Measurements from ENCODE around the gene GRIP2.

Gene GRIP2

DNA sequence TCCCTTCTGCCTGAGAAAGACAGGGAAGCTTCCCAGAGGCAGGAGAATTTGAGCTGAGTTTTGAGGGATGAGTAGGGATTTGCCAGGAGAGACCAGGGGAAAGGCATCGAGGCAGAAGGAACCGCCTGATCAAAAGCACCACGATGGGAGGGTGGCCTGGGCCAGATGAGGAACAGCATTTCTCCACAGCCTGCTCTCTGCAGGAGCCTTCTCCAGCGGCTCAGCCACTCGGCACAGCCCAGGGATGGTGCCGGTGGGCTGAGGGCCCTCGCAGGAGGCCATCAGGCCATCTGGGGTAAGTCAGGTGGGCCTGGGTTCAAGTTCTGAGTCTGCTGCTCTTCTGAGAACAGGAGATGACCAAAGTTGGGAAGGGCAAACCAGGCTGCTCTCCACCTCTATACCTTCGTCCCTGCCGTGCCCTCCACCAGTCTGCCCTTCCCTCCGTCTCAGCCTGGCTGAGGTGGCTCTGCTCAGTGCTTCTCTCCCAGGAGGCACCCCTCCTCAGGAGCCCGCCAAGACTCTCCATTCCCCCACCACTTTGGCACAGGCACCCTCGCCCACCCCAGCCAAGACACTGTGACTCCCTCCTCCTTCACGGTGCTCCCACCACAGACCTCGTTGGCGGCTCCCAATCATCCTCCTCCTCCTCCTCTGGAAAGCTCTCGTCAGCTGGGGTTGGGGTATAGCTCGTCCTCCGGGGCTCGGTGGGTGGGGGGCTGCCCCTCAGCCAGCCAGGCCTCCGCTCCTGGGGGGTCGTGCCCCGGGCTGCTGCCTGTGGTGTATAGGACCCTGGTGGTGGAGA is 34.9 kb downstream of the GRIP2 start:
- DNase-seq, result no peak

DNA sequence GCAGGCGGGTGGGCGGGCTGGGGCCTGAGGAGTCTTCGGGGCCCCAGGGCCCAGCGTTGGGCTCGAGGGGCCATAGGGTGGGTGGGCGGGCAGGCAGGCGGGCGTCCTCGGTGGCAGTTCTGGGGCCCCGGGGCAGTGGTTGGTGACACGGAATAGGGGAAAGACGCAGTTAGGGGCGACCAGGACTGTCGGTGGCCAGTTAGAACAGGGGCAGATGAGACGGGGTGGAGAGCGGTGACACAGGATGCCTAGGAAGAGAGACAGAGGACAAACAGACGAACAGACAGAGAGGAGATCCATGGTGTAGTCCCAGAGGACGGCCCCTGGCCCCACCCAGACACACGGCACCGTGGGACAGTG is 36.5 kb downstream of the GRIP2 start:
- no peak for DNase-seq

DNA sequence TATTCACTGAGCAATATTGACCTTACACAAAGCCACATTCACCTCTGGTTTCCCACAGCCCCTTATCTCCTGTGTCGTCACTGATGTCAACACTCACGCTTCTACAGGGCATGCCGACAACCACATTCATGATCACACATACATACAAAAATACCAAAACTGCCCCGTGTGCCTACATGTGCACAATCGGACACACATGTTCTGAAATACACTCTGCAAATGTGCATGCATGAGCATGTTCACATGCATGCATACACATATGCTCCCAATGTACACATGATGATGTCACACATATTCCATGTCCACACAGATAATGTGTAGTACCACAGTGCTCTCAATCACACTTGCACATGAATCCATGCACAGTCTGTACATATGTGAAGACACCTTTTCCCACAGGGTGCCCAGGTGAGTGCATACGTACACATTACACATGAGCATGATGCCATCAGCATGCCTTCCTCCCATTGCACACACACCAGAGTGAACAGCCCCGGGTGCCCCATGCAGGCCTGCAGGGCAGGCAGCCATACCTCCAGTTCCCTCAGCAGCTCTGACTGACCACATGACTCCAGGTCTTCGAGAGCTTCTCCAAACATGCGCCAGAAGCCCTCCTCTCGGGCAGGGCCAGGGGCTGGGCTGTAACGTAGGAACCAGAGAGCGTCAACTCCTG is 37.0 kb downstream of the GRIP2 start:
- no peak for DNase-seq

DNA sequence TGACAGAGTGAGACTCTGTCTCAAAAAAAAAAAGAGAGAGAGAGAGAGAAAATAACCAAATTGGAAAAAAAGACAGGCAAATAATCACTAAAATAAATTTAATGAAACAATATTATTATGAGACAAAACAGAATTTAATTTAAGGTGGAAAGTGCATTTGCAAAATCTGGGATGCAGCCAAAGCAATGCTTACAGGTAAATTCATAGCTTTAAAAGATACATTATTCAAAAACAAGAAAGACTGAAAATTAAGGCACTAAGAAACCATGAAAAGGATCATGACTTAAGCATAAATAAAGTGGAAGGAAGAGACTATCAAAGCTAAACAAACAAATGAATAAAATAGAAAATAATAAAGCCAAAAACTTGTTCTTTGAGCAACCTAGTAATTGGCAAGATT is 37.7 kb downstream of the GRIP2 start:
- DNase-seq, result no peak

DNA sequence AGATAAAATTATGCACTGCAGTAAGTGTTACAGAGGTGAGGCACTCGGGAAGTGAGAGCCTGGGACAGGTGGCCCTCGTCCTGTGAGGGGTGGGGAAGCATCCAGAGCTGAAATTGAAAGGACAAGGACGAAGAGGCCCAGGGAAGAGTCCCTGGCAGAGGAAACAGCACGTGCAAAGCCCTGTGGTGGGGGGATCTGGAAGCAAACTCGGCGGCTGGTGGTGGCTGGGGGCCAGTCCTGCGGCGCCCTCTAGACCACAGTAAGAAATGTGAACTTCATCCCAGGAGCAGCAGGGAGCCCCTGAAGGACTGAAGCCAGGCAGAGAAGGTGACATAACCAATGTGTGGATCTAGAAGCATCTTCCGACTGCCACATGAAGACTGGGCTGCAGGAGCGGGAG is 42.8 kb downstream of the GRIP2 start:
- no peak for DNase-seq

DNA sequence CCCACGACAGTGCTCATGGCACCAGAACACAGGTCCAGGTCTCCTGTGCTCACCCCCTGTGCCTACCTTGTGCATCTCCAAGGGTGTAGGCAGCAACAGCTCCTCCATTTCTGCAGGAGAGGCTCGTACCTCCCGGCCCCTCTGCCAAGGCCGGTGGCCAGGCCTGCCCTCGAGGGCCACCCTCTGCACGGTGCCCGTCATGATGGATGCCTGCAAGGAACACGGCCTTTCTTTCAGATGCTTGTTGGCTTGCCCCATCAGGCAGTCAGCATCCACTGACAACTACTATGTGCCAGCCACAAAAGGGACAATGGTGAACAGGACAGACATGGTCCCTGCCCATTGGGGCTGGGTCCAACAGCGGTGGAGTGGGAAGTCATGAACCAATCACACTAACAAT is 43.8 kb downstream of the GRIP2 start:
- no peak for DNase-seq

DNA sequence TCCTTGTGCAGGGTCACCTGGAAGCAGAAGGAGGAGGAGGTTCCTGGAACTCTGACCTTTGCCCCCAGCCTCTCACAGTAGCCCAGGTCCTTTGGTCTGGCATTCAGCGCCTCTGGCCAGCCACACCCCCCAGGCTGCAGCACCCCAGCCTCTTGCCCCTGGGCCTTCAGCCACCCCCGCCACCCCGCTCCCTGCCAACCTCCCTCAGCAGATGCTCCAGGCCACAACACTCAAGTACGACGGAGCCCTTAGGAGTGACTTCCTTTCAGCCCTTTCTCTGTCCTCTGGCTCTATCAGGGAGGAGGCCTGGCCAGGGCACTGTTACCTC is 45.2 kb downstream of the GRIP2 start:
- DNase-seq, result no peak

DNA sequence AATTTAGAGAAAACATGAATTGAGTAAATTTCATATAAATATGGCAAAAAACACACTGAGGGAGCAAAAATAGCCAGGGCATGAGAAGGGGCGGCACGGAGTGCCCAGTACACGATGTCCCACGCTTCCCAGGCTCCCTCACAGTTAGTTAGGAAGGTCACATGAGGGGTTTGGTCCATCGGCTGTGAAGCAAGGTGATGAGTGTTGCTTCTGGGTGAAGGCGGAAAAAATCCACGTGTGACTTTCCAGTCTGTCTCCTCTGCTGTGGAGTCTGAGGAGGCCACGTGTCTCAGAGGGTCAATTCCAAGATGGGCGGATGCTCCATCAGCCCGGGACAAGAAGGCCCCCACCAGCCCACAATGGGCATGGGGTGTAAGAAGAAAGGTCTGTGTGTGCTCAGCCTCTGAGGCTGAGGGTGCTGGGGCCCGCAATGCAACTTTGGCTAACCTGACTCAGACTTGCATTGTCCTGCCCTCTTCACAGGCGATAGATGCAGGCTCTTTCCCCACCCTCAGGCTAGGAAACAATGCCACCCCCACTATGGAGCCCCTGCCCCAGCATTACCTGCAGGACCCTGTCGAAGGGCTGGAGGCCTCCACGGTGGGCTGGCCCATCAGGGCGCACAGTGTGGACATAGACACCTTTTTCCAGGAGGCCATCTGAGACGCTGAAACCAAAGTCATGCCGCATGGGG is 45.7 kb downstream of the GRIP2 start:
- no peak for DNase-seq

DNA sequence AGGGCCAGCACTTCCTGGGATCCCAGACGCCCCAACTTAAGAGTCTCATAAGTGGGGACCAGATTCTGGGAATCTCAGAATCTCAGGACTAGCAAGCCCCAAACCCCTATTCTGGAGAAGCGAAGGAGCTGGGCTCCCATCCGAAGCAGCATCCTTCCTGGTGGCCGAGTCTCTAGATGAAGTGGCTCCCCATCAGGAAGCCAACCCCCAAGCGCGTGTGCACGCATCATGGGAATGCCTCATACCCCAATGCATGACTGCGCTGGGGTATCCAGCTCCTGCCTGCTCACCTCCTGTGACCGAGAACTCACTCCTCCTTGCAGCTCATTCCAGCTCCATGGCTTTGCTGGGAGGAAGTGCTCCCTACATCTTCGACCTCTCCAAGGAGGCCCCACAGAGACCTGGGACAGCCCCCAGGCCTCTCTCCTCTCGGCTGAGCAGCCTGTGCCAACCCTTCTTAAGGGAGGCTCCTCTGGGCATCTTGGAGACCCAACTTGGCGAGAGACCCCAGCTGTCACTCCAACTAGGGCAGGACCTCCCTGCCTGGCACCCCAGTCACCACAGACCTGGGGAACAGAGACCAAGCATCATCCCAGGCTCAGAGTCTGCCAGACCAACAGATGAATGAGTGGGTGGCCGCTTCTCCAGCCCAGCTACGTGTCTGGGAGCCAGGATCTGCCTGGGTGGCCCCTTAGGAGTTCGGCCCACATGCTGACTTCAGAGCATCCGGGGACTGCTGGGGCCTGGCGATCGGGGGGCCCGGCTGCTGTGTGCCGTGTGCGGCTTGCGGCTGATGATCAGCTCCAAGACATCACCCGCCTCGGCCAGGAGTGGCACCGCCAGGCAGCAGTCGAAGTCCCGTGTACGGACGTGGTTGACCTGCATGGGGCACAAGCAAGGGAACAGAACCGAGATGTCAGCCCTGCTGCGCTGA is 46.9 kb downstream of the GRIP2 start:
- no peak for DNase-seq

DNA sequence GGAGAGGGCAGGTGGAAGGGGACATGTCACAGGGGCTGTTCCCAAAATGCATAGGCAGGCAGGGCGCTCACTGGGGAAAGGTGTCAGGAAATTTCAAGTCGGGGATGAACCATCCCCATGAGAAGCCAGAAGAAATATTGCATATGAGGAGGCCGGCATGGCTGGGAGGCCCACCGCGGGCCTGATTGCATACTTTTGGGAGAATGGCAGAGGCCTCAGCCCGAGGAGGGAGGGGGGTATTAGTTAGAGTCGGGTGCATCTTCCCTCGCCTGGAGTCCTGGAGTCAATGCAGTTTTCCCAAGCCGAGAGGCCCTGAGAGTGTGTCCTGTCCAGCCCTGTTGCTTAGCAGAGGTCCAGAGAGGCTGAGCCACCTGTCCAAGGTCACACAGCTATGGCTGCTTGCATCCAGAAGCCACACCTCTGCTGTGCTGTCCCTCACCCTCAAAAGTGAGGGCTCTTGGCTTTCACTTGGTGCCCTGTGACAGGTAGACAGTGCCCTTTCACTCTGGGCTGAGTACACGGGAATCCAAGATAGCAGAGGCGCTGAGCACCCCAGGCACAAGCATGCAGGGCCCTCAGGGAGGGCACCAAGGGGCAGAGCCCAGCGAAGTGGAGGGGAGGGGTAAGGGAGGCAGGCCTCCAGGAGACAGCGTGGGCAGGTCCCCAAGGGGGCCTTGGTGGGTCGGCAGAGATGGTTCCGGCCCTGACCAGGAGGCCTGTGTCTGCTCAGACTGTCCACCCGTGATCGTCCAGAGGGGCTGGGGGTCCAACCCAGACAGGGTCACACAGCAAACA is 48.5 kb downstream of the GRIP2 start:
- no peak for DNase-seq

DNA sequence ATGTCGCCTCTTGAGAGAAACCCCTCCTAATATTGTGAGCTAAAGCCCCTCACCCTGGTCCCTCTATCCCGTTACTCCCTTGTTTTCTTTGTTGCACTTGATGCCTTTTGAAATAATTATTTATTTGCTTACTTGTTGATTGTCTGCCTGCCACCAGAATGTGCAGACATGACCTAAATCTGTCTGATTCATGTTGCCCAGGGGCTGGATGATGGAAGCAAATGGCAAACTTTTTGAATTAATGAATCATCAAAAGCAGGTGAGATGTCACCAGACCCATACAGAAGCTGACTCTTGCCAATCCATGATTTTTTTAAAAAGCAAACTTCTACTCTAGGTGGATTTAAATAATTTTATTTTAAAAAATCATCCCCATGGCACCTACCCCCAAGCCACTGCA is 49.3 kb downstream of the GRIP2 start:
- DNase-seq, result no peak

DNA sequence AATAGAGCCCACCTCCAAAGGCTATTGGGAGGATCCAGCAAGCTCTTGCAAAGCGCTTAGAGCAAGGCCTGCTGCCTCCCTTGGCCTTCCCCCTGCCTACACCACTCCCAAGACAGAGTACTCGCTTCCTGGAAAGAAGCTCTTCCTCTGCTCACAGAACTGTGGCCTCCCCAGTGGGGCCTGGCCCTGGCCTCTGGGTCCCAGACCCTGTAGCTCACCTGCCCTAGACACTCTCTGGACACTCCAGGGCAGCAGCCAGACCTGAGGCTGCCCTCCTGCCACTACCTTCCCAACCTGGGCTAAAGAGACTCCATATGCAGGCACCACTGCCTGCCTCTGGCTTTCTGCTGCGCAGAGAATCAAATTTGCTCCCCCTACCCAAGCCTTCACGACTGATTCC is 49.9 kb downstream of the GRIP2 start:
- no peak for DNase-seq

DNA sequence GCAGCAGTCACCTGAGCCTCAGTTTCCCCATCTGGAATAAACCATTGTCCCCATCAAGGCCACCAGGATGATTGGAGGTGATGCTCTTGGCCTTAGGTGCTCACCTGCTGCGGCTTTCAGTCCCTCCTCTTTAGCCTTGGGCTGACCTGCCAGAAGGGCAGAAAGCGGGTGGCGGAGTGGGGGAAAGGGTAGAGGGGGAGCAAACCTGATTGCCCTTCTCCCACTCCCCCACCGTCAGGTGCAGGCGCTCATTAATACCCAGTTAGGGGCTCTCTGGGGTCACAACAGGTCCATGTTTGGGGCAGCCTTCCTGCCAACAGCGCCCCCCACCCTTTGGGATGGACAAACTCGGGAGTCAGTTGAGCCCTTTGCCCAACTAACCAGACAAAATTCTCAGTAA is 50.5 kb downstream of the GRIP2 start:
- DNase-seq, result no peak

DNA sequence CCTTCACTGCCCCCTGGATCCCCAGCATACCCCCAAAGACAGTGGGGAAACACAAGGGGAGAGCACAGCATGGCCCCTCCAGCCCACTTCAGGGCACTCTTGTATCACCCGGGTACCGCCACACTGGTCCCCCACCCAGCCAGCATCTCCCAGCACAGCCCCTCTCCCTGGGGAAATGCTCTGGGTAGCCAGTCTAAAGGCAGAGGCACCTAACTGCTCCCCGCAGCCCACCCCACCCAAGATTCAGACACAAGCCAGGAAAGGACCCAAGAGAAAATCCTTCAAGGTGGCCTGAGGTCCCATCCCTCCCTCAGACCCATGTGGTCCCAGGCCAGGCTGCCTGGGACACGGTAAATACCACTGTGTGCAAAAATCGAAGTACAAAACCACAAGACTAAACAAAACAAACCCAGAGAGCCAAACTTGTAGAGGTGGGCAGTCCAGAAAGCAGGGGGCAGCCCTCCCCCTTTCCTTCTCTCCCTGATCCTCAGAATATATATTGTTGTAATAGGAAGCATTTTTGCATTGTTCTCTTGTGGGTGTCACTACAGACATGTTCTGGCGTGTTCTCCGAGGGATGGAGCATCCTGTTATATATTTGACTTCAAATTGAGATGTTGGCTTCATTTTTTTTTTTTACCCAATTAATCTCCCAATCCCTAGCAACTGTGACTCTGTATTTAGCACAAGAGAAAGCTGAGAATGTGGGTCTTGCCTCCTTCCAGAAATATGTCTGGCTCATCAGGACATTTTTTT is 51.7 kb downstream of the GRIP2 start:
- no peak for DNase-seq

DNA sequence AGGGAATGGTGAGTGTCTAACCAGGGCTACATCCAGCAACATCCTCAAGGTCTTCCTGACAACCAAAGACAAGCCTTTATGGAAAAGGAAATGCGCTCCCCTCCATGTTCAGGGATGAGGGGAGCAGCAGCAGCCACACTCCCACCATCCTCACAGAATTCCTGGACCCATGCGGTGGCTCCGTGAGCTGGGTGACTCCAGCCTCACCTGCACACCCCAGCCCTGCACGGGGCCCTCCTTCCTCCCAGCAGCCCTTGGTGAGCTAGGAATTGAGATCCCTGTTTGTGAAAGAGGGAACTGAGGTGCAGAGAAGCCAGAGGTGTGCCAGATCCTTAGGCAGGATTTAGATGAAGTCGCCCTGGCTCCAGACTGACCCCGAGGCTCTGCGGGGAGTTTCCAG is 52.3 kb downstream of the GRIP2 start:
- no peak for DNase-seq

DNA sequence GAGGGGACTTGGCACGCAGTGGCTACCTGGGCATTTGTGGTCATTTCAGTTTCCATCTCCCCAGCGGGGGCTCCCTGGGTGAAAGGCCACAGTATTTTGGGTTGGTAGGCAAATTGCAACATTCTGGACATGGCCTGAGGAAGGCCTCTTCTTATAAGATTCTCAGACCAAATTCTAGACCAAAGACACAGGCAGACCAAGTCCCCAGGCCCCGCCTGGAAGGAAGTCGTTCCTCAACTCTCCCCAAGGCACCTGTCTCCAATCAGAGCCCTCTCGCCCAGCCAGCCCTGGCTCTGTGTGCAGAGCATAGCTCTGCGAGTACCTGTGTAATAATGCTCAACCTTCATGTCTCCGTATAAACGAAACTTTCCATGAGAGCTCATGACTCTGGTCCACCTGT is 53.1 kb downstream of the GRIP2 start:
- DNase-seq, result no peak

DNA sequence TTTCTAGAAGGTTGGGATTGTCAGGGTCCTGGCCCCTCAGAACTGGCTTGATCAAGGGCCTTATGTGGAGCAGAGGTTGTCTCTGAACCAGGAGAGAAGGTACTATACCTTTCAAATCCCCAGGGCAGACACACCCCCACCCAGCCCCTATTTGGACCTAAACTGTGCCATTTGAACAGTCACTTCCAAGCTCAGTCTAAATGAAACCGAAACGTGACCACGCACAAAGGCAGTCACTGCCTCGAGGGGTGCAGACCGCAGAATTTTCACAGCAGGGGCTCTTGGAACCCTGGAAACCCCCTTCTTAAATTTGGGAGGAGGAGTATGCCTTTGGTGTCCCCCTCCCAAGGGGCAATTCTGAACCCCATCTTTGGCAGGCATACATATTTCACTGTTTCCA is 53.7 kb downstream of the GRIP2 start:
- DNase-seq, result no peak

DNA sequence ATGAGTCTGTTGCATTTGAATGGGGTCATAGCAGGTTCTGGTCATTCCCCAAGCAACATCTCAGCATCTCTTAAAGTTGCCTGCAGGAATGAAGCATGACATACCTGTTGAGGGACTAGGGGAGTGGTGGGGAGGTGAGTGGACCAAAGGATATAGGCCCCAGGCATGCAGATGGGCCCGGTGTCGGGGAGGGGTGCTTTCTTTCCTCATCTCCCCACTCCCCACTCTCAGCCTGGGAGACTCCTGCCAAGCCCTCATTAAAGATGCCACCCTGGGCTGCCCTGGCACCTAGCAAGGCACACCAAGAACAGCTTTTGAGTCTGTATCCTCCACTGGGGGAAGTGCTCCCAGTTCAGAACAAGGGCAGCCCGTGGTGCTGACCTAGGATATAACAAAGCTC is 54.2 kb downstream of the GRIP2 start:
- DNase-seq, result no peak

DNA sequence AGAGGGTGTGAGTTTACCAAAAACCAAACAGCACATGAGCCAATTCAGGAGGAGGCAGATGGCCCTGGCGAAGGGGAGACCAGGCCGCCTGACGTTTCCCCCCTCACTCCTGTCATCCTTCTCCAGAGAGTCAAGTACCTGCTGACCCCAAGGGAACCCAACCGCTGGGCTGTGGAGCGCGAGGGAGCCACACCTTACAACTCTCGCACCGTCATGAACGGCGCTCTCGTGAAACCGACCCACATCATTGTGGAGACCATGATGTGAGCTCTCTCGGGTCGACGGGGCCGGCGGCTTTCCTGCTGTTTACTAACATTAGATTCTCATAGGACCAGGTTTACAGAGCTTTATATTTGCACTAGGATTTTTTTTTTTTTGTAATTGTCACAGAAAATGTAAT is 55.4 kb downstream of the GRIP2 start:
- no peak for DNase-seq

DNA sequence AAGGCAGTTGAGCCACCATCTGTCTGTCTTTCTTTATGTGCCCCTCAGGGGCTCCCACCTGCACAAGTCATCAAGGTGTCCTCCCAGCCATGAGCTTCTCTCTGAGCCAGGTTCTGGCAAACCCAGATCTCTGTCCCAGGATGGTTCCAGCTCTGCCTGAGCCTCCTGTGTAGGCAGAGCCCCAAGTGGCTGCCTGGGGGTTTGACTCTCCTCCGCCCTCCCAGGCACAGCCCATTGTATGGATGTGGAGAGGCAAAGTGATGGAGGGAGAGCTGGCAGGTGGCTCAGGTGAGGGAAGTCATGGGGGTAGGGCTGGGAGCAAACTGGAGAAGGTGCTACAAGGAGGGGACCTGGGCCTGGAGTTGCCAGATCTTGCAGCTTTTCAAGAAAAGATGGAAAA is 56.9 kb downstream of the GRIP2 start:
- no peak for DNase-seq

DNA sequence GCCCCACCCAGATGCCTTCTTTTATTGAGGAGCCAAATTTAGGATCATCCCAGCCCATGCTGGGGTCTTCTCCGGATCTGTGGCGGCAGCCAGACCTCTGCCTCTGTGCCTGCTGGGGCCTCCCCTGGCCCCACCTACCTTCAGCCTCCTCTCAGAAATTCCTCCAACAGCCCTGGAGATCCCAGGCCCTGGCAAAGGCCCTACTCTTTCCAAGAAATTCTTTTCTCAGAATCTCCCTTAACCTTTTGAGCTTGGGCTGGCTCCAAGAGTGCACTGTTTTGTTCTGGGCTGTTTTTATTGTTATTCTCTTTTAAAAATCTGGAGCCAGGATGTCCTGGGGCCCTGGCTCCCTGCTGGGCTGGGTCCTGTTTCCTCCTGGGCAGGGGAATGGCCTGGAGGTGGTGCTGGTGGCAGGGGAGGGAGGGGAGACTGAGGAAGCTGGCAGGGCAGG is 57.8 kb downstream of the GRIP2 start:
- no peak for DNase-seq

DNA sequence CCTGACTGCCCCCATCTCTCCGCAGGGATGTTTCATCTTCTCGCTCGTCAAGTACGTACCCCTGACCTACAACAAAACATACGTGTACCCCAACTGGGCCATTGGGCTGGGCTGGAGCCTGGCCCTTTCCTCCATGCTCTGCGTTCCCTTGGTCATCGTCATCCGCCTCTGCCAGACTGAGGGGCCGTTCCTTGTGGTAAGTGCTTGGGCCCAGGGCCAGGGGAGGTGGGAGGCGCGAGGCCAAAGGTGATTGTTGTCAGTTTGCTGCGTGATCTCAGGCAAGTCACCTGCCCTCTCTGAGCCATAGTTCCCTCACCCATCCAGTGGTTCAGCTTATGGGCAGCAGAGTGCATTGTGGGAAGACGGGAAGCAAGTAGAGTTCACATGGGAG is 58.5 kb downstream of the GRIP2 start:
- DNase-seq, result no peak

All from CD4-positive, alpha-beta T cell treated with Interleukin-4 for 4 hours (primary cell).